ENCODE data around the gene DPH5. TPM values are rescaled to one million over a fixed set of nuclear protein-coding genes. Genes with fewer than 3 reads are reported as not detected.

DPH5 gene
- total RNA-seq, 4 donors from 2014 or later = 12.5 to 18.1 (median 15.1) TPM

- H3K36me3 ChIP-seq = peaks cover 8 to 25% (median 10%) of the 10 kb centered on the region in 4 donors
- no peaks in the 10 kb centered on the region for H3K9me3 ChIP-seq
- H3K4me3 ChIP-seq = no peak overlapping the region
- 81% methylated on average over 1 of the region's 1 CpG for WGBS
- peaks cover 0 to 19% (median 13%) of the 10 kb centered on the region in 4 donors for H3K4me1 ChIP-seq
- TF ChIP-seq CTCF (IDR thresholded peaks at IDR 0.05) = no peak
- TF ChIP-seq POLR2A (IDR thresholded peaks at IDR 0.05; ENCODE audit: low read depth) = no peak
- no peaks in the 10 kb centered on the region for H3K27me3 ChIP-seq
- no peak for DNase-seq (ENCODE audit: extremely low spot score)
- intact Hi-C loops (cut with DNase I) = no loop called here
- H3K27ac ChIP-seq (replicated peaks in 1 of 4) = no peak overlapping the region
Measured at GRCh38 chr1:100976936-100977335, 48.6 kb downstream of the DPH5 start.

- peaks cover 0 to 9% (median 0%) of the 10 kb centered on the region in 4 donors for H3K4me1 ChIP-seq
- no peak for TF ChIP-seq CTCF (IDR thresholded peaks at IDR 0.05)
- no peak for TF ChIP-seq POLR2AphosphoS5 (IDR thresholded peaks at IDR 0.05)
- no peak for TF ChIP-seq POLR2A (IDR thresholded peaks at IDR 0.05; ENCODE audit: low read depth)
- no peak for TF ChIP-seq EP300 (IDR thresholded peaks at IDR 0.05)
- H3K27ac ChIP-seq (replicated peaks in 1 of 4) = no peak overlapping the region
- H3K9me3 ChIP-seq = no peaks in the 10 kb centered on the region
- no peaks in the 10 kb centered on the region for H3K27me3 ChIP-seq
- 75% methylated on average over 1 of the region's 1 CpG for WGBS
- peaks cover 8 to 25% (median 17%) of the 10 kb centered on the region in 4 donors for H3K36me3 ChIP-seq
- DNase-seq (ENCODE audit: extremely low spot score) = no peak
- no peak overlapping the region for H3K4me3 ChIP-seq
- intact Hi-C loops (cut with DNase I) = no loop called here
Measured at GRCh38 chr1:100972185-100972584, 53.4 kb downstream of the DPH5 start.

- DNase-seq (ENCODE audit: extremely low spot score) = no peak
- no peaks in the 10 kb centered on the region for H3K9me3 ChIP-seq
- H3K36me3 ChIP-seq = peaks cover 13 to 32% (median 27%) of the 10 kb centered on the region in 4 donors
- 95% methylated on average over 1 of the region's 1 CpG for WGBS
- H3K27me3 ChIP-seq = no peaks in the 10 kb centered on the region
- TF ChIP-seq POLR2AphosphoS5 (IDR thresholded peaks at IDR 0.05) (no peak), CTCF (IDR thresholded peaks at IDR 0.05) (no peak), EP300 (IDR thresholded peaks at IDR 0.05) (no peak), POLR2A (IDR thresholded peaks at IDR 0.05; ENCODE audit: low read depth) (no peak)
- no peak overlapping the region for H3K27ac ChIP-seq (replicated peaks in 1 of 4)
- intact Hi-C loops (cut with DNase I) = no loop called here
- no peak overlapping the region for H3K4me3 ChIP-seq
- H3K4me1 ChIP-seq = peaks cover 0 to 9% (median 0%) of the 10 kb centered on the region in 4 donors
Measured at GRCh38 chr1:100971021-100971420, 54.6 kb downstream of the DPH5 start.

- Histone ChIP-seq H3K36me3 (peaks cover 9 to 33% (median 20%) of the 10 kb centered on the region in 4 donors), H3K4me3 (no peak overlapping the region), H3K4me1 (peaks cover 0 to 9% (median 0%) of the 10 kb centered on the region in 4 donors), H3K27me3 (no peaks in the 10 kb centered on the region), H3K27ac (replicated peaks in 1 of 4) (no peak overlapping the region), H3K9me3 (no peaks in the 10 kb centered on the region)
- no peak for DNase-seq (ENCODE audit: extremely low spot score)
- TF ChIP-seq CTCF (IDR thresholded peaks at IDR 0.05) (no peak), POLR2AphosphoS5 (IDR thresholded peaks at IDR 0.05) (no peak), EP300 (IDR thresholded peaks at IDR 0.05) (no peak), POLR2A (IDR thresholded peaks at IDR 0.05; ENCODE audit: low read depth) (no peak)
- intact Hi-C loops (cut with DNase I) = no loop called here
- 84% methylated on average over 2 of the region's 2 CpGs for WGBS
Measured at GRCh38 chr1:100969327-100969726, 56.3 kb downstream of the DPH5 start.

- intact Hi-C loops (cut with DNase I) = no loop called here
- 74% methylated on average over 1 of the region's 1 CpG for WGBS
- Histone ChIP-seq H3K27me3 (no peaks in the 10 kb centered on the region), H3K9me3 (no peaks in the 10 kb centered on the region), H3K4me1 (peaks cover 0 to 9% (median 0%) of the 10 kb centered on the region in 4 donors), H3K36me3 (peaks cover 9 to 33% (median 20%) of the 10 kb centered on the region in 4 donors), H3K4me3 (no peak overlapping the region), H3K27ac (replicated peaks in 1 of 4) (no peak overlapping the region)
- DNase-seq (ENCODE audit: extremely low spot score) = no peak
- TF ChIP-seq POLR2AphosphoS5 (IDR thresholded peaks at IDR 0.05) = no peak
Measured at GRCh38 chr1:100968621-100969020, 57.0 kb downstream of the DPH5 start.

Measured in esophagus muscularis mucosa (tissue), 4 donors.